Myocyte (in vitro differentiated cells): Measurements from ENCODE around the gene PELI2. TPM values are rescaled to one million over a fixed set of nuclear protein-coding genes. Genes with fewer than 3 reads are reported as not detected.
A peak's percentile ranks its signal among the peaks of the same experiment; 100 is the strongest.

Source experiments
- DNase-seq: peaks from one replicate; pipeline ENCODE4 v3.0.0-alpha.2; 2012; ENCODE audit warnings: low read depth
- total RNA-seq: library from RNA; depleted of rRNA; stranded (reverse); fragments of >200 nt; gene quantifications from 2 replicates; pipeline ENCODE4 v1.2.3, GENCODE V29; 2014

Gene PELI2
- total RNA-seq, 1 donor from 2014 or later = 6.4 TPM

GRCh38 chr14:56340932-56341331 lies 222.7 kb downstream of the PELI2 start:
- DNase-seq = no peak

DNA sequence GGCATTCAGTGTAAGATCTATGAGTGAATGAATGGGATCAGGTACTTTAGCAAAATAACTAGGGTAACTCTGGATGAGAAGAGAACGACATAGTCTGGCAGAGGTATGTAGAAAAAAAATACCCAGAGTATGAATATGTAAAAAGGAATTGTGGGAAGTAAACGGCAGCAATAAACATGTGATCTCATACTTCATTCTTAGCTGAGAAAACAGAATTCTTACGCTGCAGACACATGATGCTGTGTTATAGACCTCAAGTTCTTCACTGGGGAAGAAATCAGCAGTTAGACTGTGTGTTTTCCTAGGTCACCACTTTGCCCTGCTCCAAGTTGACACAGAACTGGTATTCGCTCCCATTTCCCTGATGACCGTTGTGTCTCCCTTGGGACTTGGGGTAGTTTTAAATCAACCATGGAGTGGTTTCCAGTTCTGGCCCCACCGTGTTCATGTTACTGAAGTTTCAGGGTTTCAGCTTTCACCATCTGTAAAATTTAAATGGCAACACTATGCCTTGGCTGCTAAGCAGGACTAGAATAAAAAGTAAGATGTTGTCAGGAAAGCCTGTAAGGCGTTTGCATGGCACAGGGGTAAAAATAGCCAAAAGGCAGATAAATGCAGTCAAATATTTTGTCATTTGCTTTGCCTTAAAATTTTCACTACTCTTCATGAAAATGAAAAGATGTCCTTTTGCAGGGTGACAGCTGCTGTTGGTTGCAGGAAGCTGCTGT lies 223.7 kb downstream of the PELI2 start:
- DNase-seq = peak; percentile 46

DNA sequence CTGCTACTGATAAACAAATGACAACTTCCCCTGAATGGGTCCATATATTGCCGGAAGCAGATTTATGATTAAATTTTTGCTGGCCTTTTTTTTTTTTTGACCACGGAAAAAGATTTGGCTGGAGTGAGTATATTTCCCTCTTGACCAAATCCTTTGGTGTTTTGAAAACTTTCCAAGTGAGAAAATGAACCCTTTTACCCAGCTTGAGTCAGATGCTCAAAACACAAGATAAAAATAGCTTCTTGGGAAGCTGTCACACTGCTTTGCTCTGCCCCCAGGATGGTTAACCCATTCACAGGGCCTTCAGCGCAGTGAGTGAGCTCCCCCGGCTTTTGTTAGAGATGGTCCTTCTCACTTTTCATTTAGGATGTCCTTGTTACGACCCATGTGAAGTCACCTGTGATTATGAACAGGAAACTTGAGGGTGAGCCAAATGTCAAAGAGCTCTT lies 224.3 kb downstream of the PELI2 start:
- peak; percentile 84 for DNase-seq

DNA sequence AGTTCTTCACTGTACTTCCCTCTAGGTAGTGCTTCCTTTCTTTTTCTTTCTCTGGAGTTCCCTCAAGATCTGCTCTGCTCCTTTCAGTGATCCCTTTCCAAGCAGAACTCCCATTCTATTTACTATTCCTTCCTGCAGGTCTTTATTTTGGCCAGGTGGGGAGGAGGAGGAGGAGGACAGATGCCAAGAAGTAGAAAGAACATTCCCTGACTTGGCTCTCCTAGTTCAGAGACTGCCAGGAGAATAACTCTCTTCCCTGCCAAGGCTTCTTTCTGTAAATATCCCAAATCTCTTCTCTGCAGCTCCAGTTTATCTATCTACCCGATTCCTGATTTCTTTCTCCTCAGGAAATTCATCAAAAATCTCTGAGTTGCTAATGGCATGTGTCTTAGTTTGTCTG lies 231.7 kb downstream of the PELI2 start:
- no peak for DNase-seq
